HCT116 (cell line): ENCODE measurements around the gene CNOT2. TPM values are rescaled to one million over a fixed set of nuclear protein-coding genes. Genes with fewer than 3 reads are reported as not detected.

ENCODE experiments used
- ATAC-seq: fragments of 200-7000 bp; cut with Tn5 transposase; 2 replicates; pipeline ENCODE4 v1.9.1; 2020; ENCODE audit warnings: mild to moderate bottlenecking, moderate library complexity
- BruUV-seq: library from RNA; stranded (reverse); fragments of 400-500 nt; replicated peaks from 2 replicates; lab custom pipeline; 2021; lab: Mats Ljungman, UMichigan
- CTCF ChIA-PET: fragments of 300-600 bp; sonication (Branson Sonifier 250); formaldehyde crosslinking; loops from one replicate; lab custom pipeline; 2021; ENCODE audit warnings: antibody characterized with exemption; lab: Charles Lee
- POLR2A ChIA-PET: fragments of 300-600, 350-600 bp; sonication (Branson Sonifier 250); formaldehyde crosslinking; loops from one replicate; lab custom pipeline; 2021; ENCODE audit warnings: antibody characterized with exemption; lab: Charles Lee
- RAD21 ChIA-PET, 2 experiments: fragments of 300-600 bp; sonication (Branson Sonifier 250); formaldehyde crosslinking; loops; one replicate each; lab custom pipeline; 2023; ENCODE audit warnings: low total read pairs in 2 of 2; ENCODE audit not compliant: uncharacterized antibody in 2 of 2, unreplicated experiment in 2 of 2, low non-redundant PET in 1 of 2; lab: Charles Lee
- DNase-seq: peaks from one replicate; pipeline ENCODE4 v3.0.0-alpha.2; 2010; ENCODE audit warnings: low read depth, low spot score
- H2AFZ ChIP-seq: fragments of 200-600 bp; shearing (Covaris generic), sonication (generic); 2 replicates; pipeline ENCODE4 v1.6.1; 2017; ENCODE audit warnings: low read depth, mixed run types, mixed read lengths, antibody characterized with exemption, low read length; ENCODE audit not compliant: poor library complexity, severe bottlenecking
- H3K27ac ChIP-seq: 2 replicates; pipeline ENCODE4 v1.5.1; 2012; ENCODE audit warnings: low read depth, low read length
- H3K27me3 ChIP-seq: fragments of 200-600 bp; sonication (generic); 2 replicates; pipeline ENCODE4 v1.6.1; 2016; ENCODE audit warnings: mixed run types, low read length, mixed read lengths; ENCODE audit not compliant: insufficient read depth
- H3K36me3 ChIP-seq, 2 experiments: fragments of 200-500 bp in 1 of 2; fragments of 200-600 bp in 1 of 2; sonication (Bioruptor generic) in 1 of 2; sonication (generic) in 1 of 2; 2 replicates each; pipeline versions ENCODE4 v1.5.1 to v1.6.1; 2014 to 2016; ENCODE audit warnings: low read length in 2 of 2, inconsistent platforms in 1 of 2, mixed read lengths in 1 of 2, mixed run types in 1 of 2; ENCODE audit not compliant: insufficient read depth in 2 of 2, control insufficient read depth in 1 of 2
- H3K4me1 ChIP-seq, 2 experiments: fragments of 200-600 bp in 1 of 2; sonication (generic) in 1 of 2; 2 replicates each; pipeline versions ENCODE4 v1.5.1 to v1.6.1; 2012 to 2017; ENCODE audit warnings: low read length in 2 of 2, inconsistent platforms in 1 of 2, mild to moderate bottlenecking in 1 of 2, mixed read lengths in 1 of 2, mixed run types in 1 of 2, moderate library complexity in 1 of 2; ENCODE audit not compliant: insufficient read depth in 2 of 2, control insufficient read depth in 1 of 2
- H3K4me2 ChIP-seq: fragments of 200-600 bp; sonication (generic); 2 replicates; pipeline ENCODE4 v1.6.1; 2017; ENCODE audit warnings: mixed run types, low read length, mixed read lengths
- H3K4me3 ChIP-seq, 2 experiments: fragments of 200-600 bp in 1 of 2; sonication (generic) in 1 of 2; replicated peaks in 1 of 2; 2 replicates each; pipeline ENCODE4 v1.5.1; 2011 to 2016; ENCODE audit warnings: low read length in 2 of 2, control low read depth in 1 of 2, low read depth in 1 of 2, mild to moderate bottlenecking in 1 of 2, mixed read lengths in 1 of 2, mixed run types in 1 of 2
- H3K79me2 ChIP-seq: fragments of 200-600 bp; sonication (generic); 2 replicates; pipeline ENCODE4 v1.6.1; 2017; ENCODE audit warnings: mild to moderate bottlenecking, mixed run types, low read length, moderate library complexity, mixed read lengths; ENCODE audit not compliant: insufficient read depth
- H3K9ac ChIP-seq: fragments of 200-600 bp; sonication (generic); 2 replicates; pipeline ENCODE4 v1.6.1; 2016; ENCODE audit warnings: low read length, mixed read lengths
- H3K9me2 ChIP-seq: fragments of 200-600 bp; sonication (generic), shearing (Covaris generic); 2 replicates; pipeline ENCODE4 v1.6.1; 2017; ENCODE audit warnings: mixed run types, mild to moderate bottlenecking, moderate library complexity; ENCODE audit not compliant: insufficient read depth
- H3K9me3 ChIP-seq, 2 experiments: fragments of 200-500 bp in 1 of 2; fragments of 200-600 bp in 1 of 2; sonication (Bioruptor generic) in 1 of 2; sonication (generic) in 1 of 2; 2 replicates each; pipeline ENCODE4 v1.6.1; 2014 to 2017; ENCODE audit warnings: low read length in 2 of 2, mixed read lengths in 2 of 2, inconsistent platforms in 1 of 2, low read depth in 1 of 2, mild to moderate bottlenecking in 1 of 2, mixed run types in 1 of 2, moderate library complexity in 1 of 2; ENCODE audit not compliant: control insufficient read depth in 1 of 2, insufficient read depth in 1 of 2
- H4K20me1 ChIP-seq: fragments of 200-600 bp; sonication (generic), shearing (Covaris generic); 2 replicates; pipeline ENCODE4 v1.6.1; 2017; ENCODE audit warnings: mixed run types, mild to moderate bottlenecking, moderate library complexity; ENCODE audit not compliant: insufficient read depth
- EGR1 ChIP-seq: IDR thresholded peaks from 2 replicates; pipeline ENCODE4 v1.6.1; 2012; ENCODE audit warnings: low read depth
- ELF1 ChIP-seq: IDR thresholded peaks from 2 replicates; pipeline ENCODE4 v1.6.1; 2012; ENCODE audit warnings: low read depth, borderline replicate concordance
- FOSL1 ChIP-seq: IDR thresholded peaks from 2 replicates; pipeline ENCODE4 v1.6.1; 2012; ENCODE audit warnings: low read depth
- JUND ChIP-seq: IDR thresholded peaks from 2 replicates; pipeline ENCODE4 v1.6.1; 2012
- POLR2A ChIP-seq: IDR thresholded peaks from 2 replicates; pipeline ENCODE4 v1.7.0; 2011; ENCODE audit warnings: borderline replicate concordance; ENCODE audit not compliant: insufficient read depth, insufficient read length; ENCODE audit errors: extremely low read depth
- POLR2AphosphoS5 ChIP-seq: IDR thresholded peaks from 2 replicates; pipeline ENCODE4 v1.6.1; 2011; ENCODE audit warnings: mild to moderate bottlenecking, low read depth, low read length, moderate library complexity
- RAD21 ChIP-seq: IDR thresholded peaks from 2 replicates; pipeline ENCODE4 v1.6.1; 2012; ENCODE audit warnings: low read depth, mild to moderate bottlenecking
- REST ChIP-seq: IDR thresholded peaks from 2 replicates; pipeline ENCODE4 v1.6.1; 2012; ENCODE audit warnings: low read depth
- SRF ChIP-seq: IDR thresholded peaks from 2 replicates; pipeline ENCODE4 v1.6.1; 2012; ENCODE audit warnings: low read depth
- ZFX ChIP-seq: fragments of 450-650 bp; IDR thresholded peaks from 2 replicates; pipeline ENCODE4 v1.6.1; 2017
- ZNF274 ChIP-seq: fragments of 200-500 bp; sonication (Bioruptor generic); IDR thresholded peaks from 2 replicates; pipeline ENCODE4 v1.6.1; 2014; ENCODE audit warnings: mild to moderate bottlenecking, low read depth, low read length, inconsistent platforms
- intact Hi-C: fragments of 100-400 bp; cut with micrococcal nuclease; formaldehyde crosslinking; loops from 2 replicates; pipeline ENCODE4 v1.10.0; 2022
- total RNA-seq: library from RNA; stranded (reverse); gene quantifications from one replicate; pipeline ENCODE4 v1.2.1, GENCODE V29; 2021; ENCODE audit not compliant: unreplicated experiment
- TF ChIP-seq, protein P1 (sequence below): IDR thresholded peaks from 2 replicates; pipeline ENCODE4 v1.6.1; 2012
- TF ChIP-seq, protein P2 (sequence below): IDR thresholded peaks from 2 replicates; pipeline ENCODE4 v1.6.1; 2012
- TF ChIP-seq, protein P3 (sequence below), 3 experiments: fragments of 200-600 bp in 1 of 3; sonication (generic) in 1 of 3; IDR thresholded peaks in 2 of 3; conservative IDR thresholded peaks in 1 of 3; 2 replicates each; pipeline ENCODE4 v1.5.1; 2012 to 2017; ENCODE audit warnings: low read depth in 2 of 3, low read length in 2 of 3, antibody characterized with exemption in 1 of 3, borderline replicate concordance in 1 of 3, control low read depth in 1 of 3, mild to moderate bottlenecking in 1 of 3, mixed read lengths in 1 of 3, mixed run types in 1 of 3, moderate library complexity in 1 of 3; ENCODE audit not compliant: insufficient read depth in 1 of 3

The CNOT2 gene
- total RNA-seq, 1 experiment from 2014 or later: 58.7 TPM

DNA sequence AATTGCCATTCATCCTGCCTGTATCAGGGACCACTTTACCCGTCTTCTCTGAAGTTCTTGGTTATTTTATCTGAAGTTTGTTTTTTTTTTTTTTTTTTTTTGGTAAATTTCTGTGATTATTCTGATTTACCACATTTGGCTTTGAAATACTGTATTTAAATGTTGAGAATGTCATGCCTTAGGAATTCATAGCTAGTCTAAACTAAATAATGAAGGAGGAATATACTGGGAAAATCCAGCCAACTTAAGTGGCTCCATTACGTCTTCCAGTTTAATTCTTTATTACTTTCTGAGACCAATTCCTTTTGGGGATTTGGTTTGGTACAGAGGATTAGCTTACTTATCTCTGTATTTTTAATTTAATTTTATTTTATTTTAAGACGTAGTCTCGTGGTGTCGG lies 62.6 kb downstream of the CNOT2 start:
- no peaks in the 10 kb centered on the region for H3K9me3 ChIP-seq
- ChIA-PET CTCF (no interaction called here), RAD21 (no interaction called here), POLR2A (no interaction called here)
- peaks cover 54% of the 10 kb centered on the region for H3K79me2 ChIP-seq
- intact Hi-C loops: no loop called here
- no peaks in the 10 kb centered on the region for H3K27me3 ChIP-seq
- H3K4me2 ChIP-seq: no peak overlapping the region
- H3K4me1 ChIP-seq: peaks cover 0 to 10% of the 10 kb centered on the region in 2 experiments; a peak in 2 of 4 replicates
- no peaks in the 10 kb centered on the region for H3K9me2 ChIP-seq
- no peak overlapping the region for H2AFZ ChIP-seq
- no TSS peak for BruUV-seq
- H4K20me1 ChIP-seq: 0 out of 2 replicates have a peak, but pooled peaks cover 7% of the 10 kb centered on the region
- no peak for ATAC-seq
- TF ChIP-seq POLR2AphosphoS5: no peak
- TF ChIP-seq SRF: no peak
- TF ChIP-seq EGR1: no peak
- TF ChIP-seq, protein P1, sequence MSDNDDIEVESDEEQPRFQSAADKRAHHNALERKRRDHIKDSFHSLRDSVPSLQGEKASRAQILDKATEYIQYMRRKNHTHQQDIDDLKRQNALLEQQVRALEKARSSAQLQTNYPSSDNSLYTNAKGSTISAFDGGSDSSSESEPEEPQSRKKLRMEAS: no peak
- TF ChIP-seq, protein P2, sequence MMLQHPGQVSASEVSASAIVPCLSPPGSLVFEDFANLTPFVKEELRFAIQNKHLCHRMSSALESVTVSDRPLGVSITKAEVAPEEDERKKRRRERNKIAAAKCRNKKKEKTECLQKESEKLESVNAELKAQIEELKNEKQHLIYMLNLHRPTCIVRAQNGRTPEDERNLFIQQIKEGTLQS: no peak
- TF ChIP-seq, protein P3, sequence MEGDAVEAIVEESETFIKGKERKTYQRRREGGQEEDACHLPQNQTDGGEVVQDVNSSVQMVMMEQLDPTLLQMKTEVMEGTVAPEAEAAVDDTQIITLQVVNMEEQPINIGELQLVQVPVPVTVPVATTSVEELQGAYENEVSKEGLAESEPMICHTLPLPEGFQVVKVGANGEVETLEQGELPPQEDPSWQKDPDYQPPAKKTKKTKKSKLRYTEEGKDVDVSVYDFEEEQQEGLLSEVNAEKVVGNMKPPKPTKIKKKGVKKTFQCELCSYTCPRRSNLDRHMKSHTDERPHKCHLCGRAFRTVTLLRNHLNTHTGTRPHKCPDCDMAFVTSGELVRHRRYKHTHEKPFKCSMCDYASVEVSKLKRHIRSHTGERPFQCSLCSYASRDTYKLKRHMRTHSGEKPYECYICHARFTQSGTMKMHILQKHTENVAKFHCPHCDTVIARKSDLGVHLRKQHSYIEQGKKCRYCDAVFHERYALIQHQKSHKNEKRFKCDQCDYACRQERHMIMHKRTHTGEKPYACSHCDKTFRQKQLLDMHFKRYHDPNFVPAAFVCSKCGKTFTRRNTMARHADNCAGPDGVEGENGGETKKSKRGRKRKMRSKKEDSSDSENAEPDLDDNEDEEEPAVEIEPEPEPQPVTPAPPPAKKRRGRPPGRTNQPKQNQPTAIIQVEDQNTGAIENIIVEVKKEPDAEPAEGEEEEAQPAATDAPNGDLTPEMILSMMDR (IDR thresholded peaks at IDR 0.05 in 2 of 3, conservative IDR thresholded peaks at IDR 0.05 in 1 of 3; ENCODE audit: borderline replicate concordance in 1 of 3, insufficient read depth in 1 of 3, low read depth in 2 of 3, low read length in 2 of 3): no peak
- TF ChIP-seq POLR2A: no peak
- TF ChIP-seq ELF1: no peak
- no peak for TF ChIP-seq RAD21
- TF ChIP-seq ZNF274: no peak
- no peak for TF ChIP-seq FOSL1
- no peak for TF ChIP-seq REST
- no peak for TF ChIP-seq ZFX
- TF ChIP-seq JUND: no peak
- H3K27ac ChIP-seq: no peak overlapping the region
- H3K36me3 ChIP-seq: no peaks in the 10 kb centered on the region
- no peak overlapping the region for H3K9ac ChIP-seq
- H3K4me3 ChIP-seq: no peak overlapping the region
- DNase-seq: no peak
